NCI-H446 treated with DMSO at 0.1 percent for 48 hours (cell line): Measurements from ENCODE around the gene TIMM44.
"Not testable (repeated sequence)": the region's sequence is repeated elsewhere in the genome, so short reads cannot be mapped to it uniquely, and the experiment has no call there.

Source experiments
- DNase-seq: peaks from one replicate; lab custom pipeline; 2025; lab: John Stamatoyannopoulos, UW

The TIMM44 gene

GRCh38 chr19:7977021-7977722 lies 33.7 kb upstream of the TIMM44 start:
- DNase-seq: no peak

- no peak for DNase-seq
These were observed 33.0 kb upstream of the TIMM44 start for GRCh38 chr19:7976461-7976860.

DNA sequence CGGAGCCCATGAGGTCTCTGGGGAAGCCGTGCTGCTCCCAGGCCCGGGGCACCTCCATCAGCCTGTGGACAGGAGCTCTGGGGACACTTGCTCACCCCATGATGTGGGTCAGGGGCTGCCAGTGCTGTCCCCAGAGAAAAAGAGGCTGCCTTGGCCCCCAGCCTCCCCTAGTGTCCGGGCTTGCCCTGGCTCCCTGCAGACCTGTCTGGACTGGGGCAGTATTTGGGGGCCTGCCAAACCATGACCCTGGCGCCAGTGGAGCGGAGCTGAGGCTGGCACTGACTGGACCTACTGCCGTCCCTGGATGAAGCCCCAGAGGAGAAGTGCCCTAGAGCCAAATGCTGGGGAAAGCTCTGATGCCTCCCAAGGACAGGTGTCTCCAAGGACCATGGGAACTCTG lies 31.6 kb upstream of the TIMM44 start:
- DNase-seq: no peak

- DNase-seq: no peak
These were observed 30.4 kb upstream of the TIMM44 start for GRCh38 chr19:7973883-7974282.

- no peak for DNase-seq
These were observed 28.4 kb upstream of the TIMM44 start for GRCh38 chr19:7971553-7972520.

- DNase-seq: no peak
These were observed 27.4 kb upstream of the TIMM44 start for GRCh38 chr19:7970716-7971448.

DNA sequence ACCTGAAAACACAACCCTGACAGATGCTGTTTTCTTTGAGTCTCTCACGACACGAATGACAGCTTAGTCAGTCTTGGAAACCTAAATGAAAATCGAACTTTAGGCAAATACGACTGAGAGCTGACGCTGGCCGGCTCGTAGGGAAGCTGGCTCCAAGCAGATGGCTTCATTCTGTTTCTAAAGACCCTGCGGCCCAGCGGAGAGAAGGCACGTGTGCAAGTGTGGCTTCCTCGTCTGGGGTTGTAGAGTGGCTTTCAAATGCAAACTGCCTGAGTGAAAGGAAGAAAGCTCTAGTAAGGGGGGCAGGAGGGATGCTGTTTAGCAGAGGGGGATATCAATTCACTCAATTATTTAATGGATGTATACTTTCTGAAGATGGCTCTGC lies 26.1 kb upstream of the TIMM44 start:
- no peak for DNase-seq

DNA sequence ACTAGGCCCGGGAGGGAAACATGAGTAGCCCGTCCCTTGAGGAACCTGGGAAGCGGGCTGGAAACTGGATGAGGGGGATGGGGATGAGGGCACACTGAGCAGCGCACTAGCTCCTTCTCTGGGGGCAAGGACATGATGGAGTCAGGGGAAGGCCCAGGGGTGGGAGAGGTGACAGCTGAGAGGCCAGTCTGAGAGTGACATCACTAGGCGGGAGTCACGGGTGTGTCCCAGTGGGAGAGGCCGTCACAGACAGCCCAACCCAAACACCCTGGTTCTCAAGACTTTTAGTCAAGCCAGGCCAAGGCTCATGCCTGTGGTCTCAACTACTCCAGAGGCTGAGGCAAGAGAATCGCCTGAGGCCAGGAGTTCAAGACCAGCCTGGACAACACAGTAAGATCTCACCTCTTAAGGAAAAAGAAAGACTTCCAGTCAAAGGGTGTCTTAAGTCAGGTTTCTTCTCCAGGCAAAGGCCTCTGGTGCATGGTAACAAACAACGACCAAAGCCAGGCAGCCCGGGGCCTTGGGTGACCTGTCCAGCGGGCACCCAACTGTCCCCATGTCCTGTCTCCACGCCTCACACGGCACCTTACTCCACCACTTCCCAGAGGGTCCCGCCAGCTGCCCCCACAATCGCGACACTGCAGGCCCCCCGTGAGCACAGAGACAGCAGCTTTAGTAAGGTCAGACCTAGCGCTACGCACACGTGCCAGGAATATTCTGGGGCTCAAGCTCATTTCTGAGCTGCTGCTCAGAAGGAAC lies 25.5 kb upstream of the TIMM44 start:
- DNase-seq: no peak

DNA sequence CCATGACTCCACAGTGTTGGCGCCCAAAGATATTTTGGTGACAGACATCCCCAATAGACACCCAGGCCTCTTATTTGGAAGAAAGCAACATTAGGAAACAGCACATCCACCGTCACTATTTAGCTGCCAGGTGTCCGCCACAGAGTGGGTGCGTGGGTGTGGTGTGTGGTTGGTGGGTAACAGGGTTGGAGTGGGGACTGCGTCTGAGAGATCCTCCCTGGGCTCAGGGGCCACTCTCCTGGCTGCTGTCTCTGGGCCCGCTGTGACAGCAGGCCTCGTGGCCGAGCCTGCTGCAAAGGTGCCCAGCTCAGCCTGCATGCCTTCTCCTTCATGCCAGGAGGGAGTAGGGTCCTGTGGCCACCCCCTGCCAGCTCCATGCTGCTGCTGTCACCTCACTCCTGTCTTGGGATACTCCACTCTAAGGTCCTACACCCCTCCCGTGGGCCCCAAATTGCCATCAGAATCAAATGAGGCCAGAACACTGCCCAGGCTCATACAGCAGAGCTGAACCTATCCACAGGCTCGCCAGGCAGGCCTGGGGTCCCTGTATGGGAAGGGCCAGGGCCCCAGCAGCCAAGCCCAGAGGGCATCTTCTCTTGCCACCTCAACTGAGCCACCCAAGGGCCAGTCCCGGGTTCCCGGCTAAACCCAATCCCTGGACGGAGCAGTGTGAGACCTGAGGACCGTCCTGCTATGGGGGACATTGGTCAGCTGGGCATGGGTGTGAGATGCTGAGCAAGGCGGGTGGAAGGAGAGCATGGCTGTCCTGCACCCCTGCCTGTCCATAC lies 24.7 kb upstream of the TIMM44 start:
- DNase-seq: no peak

GRCh38 chr19:7965921-7966665 lies 22.6 kb upstream of the TIMM44 start:
- DNase-seq: no peak

DNA sequence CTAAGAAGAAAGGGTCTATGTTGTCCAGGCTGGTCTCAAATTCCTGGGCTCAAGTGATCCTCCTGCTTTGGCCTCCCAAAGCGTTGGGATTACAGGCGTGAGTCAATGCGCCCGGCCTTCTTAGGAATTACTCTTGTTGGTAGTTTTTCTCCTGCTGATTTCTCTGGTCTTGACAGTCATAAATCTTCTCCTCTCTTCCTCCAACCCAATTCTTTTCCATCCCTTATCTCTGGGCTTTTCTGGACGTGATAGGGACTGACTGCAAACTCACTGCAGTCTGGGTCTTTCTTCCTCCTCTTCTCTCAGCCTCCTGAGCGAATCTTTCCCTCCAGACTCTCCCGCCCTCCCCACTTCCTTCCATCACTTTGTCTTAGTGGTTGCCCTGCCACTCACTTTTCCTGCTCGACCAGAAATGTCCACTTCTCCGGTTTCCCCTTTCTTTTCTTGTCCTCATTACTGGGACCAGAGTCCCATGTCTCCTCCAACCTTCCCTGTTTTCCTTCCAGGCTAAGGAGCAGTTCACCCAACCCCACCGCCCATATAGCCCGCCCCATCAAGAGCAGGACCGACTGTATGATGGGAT lies 21.9 kb upstream of the TIMM44 start:
- no peak for DNase-seq

- no peak for DNase-seq
These were observed 20.1 kb upstream of the TIMM44 start for GRCh38 chr19:7963566-7963965.

DNA sequence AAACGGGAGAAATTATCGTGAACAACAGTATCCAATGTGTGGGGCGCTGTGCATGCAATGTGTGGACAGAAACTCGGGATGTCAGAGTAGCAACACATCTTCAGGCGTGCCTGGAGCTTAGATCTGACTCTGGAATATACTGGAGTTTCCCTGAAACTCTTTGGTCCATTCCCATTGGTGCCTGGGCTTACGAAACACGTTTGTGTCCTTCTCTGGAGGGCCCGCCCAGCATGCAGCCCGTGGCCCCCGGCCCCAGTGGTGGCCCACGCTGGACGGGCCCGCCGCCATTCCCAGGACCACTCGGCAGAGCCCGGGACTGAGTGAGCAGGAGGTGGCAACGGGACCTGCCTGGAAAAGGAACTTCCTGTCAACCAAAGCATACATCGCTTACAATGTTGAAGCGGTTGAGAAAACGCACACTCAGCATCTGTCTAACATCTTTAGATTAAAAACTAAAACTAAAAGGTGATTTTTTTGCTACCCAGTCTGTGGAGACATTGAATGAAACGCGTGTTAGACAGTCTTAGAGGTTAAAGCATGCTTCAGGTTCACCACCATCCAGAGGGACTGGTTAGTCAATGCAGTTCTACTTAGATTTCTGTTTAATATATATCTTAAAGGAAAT lies 19.3 kb upstream of the TIMM44 start:
- DNase-seq: no peak

DNA sequence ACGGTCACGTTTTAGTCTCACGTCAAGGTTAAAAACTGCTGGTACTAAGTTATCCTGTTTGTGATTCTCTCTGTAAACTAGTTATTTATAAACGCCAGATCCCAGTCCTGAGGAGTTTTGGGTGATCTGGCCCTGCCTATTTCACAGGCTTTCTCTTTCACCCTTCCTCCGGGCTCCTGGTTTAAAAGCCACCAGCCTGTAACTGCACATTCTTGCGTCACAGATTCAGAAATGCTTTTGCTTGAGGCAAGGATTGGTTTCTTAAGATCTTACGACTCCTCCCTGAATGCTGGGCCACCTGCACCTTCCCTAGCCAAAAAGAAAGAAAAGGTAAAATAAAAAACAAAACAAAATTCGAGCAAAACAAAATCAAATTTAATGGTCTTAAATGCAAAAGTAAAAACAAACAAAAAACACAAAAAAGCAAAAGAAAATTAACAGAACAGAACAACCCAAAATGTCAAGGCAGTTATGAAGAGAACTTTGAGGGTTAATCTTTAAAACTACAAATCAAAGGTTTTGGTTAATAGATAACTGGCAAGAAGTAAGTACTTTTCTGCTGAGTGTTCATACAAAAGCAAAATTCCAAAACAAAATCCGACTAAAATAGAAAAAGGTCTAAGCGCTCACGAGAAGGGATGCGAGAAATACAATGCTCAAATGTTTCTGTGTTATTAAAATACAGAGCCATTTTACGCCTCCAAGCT lies 18.6 kb upstream of the TIMM44 start:
- no peak for DNase-seq

- not testable (repeated sequence) for DNase-seq
These were observed 17.6 kb upstream of the TIMM44 start for GRCh38 chr19:7961082-7961481.

DNA sequence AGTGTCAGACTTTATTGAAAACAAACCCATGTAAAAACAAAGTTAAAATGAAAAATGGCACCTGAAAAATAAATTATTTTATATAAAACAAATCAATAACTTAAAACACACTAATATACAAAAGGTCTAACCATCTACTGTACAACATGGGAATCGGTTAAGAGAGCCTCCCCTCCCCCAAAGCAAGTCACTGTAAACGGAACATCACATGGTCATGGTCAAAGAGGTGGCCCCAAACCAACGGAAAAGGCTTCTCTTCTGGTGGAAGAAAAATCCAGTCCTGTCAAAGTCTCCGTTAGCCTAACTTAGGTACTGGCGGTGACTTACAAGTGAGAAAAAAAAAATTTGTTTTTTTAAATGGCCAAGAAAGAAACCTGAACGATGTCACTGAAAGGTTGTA lies 15.7 kb upstream of the TIMM44 start:
- no peak for DNase-seq

GRCh38 chr19:7955696-7956095 lies 12.2 kb upstream of the TIMM44 start:
- DNase-seq: no peak

- no peak for DNase-seq
These were observed 10.1 kb upstream of the TIMM44 start for GRCh38 chr19:7953576-7953975.

- DNase-seq: no peak
These were observed 9.6 kb upstream of the TIMM44 start for GRCh38 chr19:7953060-7953459.
